ENCODE data around the gene ATP6V0D1. TPM values are rescaled to one million over a fixed set of nuclear protein-coding genes. Genes with fewer than 3 reads are reported as not detected.

The ATP6V0D1 gene
- total and polyA plus RNA-seq, 2 of the 4 experiments (the other 2 are of a cell fraction), result 112 to 124 TPM

DNA sequence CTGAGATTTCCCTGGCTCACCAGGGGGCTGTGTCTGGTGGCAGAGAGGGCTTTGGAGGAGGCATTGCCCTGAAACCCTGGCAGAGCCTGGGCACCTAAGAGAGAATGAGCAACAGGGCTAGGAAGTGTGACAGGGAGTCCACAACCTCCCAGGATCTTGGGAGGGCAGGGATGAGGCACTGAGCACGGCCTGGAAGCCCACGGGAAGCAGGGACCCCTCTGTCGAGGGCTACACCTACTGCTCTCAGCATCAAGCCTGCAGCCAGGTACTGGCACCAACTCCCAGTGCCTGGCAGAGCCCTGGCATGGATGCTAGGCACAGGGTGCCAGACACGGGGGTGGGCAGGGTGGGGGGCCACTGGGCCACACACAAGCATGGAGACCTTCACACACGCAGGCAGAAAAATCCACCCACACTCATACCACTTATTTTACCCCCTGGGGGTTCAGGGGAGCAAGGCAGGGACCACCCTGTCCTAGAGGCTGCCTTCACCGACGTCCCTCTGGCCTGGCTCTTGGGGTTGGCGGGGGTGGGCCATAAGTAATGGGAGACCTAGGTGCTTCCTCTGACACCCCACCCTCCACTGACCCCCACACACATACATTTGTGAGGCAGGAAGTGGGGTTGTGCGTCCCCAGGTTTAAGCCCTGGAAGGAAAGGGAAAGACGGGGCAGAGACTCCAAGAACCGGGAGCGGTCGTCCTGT, 51.0 kb downstream of the ATP6V0D1 start:
- H4K20me1 ChIP-seq (ENCODE audit: insufficient read depth, low read length), result peaks cover 10% of the 10 kb centered on the region; the same call in 1 of the 2 replicates
- H3K79me1 ChIP-seq (ENCODE audit: low read depth in 1 of 2, low read length in 2 of 2), result no peaks in the 10 kb centered on the region
- H2AK5ac ChIP-seq (ENCODE audit: low read depth, low read length), result no peak overlapping the region
- no peak overlapping the region for H3K4ac ChIP-seq (ENCODE audit: low read depth, low read length)
- no peak overlapping the region for H3K18ac ChIP-seq (ENCODE audit: low read depth, low read length)
- ChIA-PET CTCF (no interaction called here), POLR2A (ENCODE audit: unreplicated experiment) (no interaction called here)
- H2BK15ac ChIP-seq (ENCODE audit: low read depth, low read length), result no peak overlapping the region
- H4K8ac ChIP-seq (ENCODE audit: low read depth in 2 of 2, low read length in 2 of 2), result no peak overlapping the region
- BruUV-seq (replicated peaks), result no TSS peak
- no peak overlapping the region for H3K9ac ChIP-seq (ENCODE audit: low read depth, low read length)
- H2AK9ac ChIP-seq (replicated peaks; ENCODE audit: low read depth, low read length, poor library complexity), result no peak overlapping the region
- peaks cover 3% of the 10 kb centered on the region; the same call in 1 of the 2 replicates for H3K9me1 ChIP-seq (ENCODE audit: insufficient read depth, low read length)
- H4K91ac ChIP-seq (ENCODE audit: insufficient read depth, low read depth, low read length), result no peak overlapping the region
- H3K9me3 ChIP-seq (ENCODE audit: control insufficient read depth, insufficient read depth, low read length), result no peaks in the 10 kb centered on the region
- H3K56ac ChIP-seq (ENCODE audit: extremely low read depth, insufficient read depth, low read length), result no peak overlapping the region
- no peak for ATAC-seq (ENCODE audit: low read depth)
- TF ChIP-seq POLR2A (IDR thresholded peaks at IDR 0.05; ENCODE audit: low read depth, low read length) (no peak), MAZ (IDR thresholded peaks at IDR 0.05; ENCODE audit: borderline replicate concordance, low read depth, low read length) (no peak), NFE2L2 (IDR thresholded peaks at IDR 0.05; ENCODE audit: low read depth, low read length) (no peak), SMC3 (IDR thresholded peaks at IDR 0.05; ENCODE audit: low read depth, low read length) (no peak), CHD1 (IDR thresholded peaks at IDR 0.05; ENCODE audit: low read depth, low read length) (no peak), RFX5 (IDR thresholded peaks at IDR 0.05; ENCODE audit: low read depth, low read length) (no peak), MAFK (IDR thresholded peaks at IDR 0.05; ENCODE audit: low read depth, low read length) (no peak), RAD21 (IDR thresholded peaks at IDR 0.05; ENCODE audit: low read length) (no peak), BHLHE40 (IDR thresholded peaks at IDR 0.05; ENCODE audit: low read depth, low read length) (no peak), RCOR1 (IDR thresholded peaks at IDR 0.05; ENCODE audit: insufficient replicate concordance, low read length) (no peak), MXI1 (IDR thresholded peaks at IDR 0.05; ENCODE audit: borderline replicate concordance, low read depth, low read length) (no peak), FOS (IDR thresholded peaks at IDR 0.05; ENCODE audit: low read depth, low read length) (no peak), CEBPB (IDR thresholded peaks at IDR 0.05; ENCODE audit: low read depth, low read length) (no peak)
- TF ChIP-seq, protein P1, sequence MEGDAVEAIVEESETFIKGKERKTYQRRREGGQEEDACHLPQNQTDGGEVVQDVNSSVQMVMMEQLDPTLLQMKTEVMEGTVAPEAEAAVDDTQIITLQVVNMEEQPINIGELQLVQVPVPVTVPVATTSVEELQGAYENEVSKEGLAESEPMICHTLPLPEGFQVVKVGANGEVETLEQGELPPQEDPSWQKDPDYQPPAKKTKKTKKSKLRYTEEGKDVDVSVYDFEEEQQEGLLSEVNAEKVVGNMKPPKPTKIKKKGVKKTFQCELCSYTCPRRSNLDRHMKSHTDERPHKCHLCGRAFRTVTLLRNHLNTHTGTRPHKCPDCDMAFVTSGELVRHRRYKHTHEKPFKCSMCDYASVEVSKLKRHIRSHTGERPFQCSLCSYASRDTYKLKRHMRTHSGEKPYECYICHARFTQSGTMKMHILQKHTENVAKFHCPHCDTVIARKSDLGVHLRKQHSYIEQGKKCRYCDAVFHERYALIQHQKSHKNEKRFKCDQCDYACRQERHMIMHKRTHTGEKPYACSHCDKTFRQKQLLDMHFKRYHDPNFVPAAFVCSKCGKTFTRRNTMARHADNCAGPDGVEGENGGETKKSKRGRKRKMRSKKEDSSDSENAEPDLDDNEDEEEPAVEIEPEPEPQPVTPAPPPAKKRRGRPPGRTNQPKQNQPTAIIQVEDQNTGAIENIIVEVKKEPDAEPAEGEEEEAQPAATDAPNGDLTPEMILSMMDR (conservative IDR thresholded peaks at IDR 0.05; ENCODE audit: low read depth, low read length), result no peak
- TF ChIP-seq, protein P2, sequence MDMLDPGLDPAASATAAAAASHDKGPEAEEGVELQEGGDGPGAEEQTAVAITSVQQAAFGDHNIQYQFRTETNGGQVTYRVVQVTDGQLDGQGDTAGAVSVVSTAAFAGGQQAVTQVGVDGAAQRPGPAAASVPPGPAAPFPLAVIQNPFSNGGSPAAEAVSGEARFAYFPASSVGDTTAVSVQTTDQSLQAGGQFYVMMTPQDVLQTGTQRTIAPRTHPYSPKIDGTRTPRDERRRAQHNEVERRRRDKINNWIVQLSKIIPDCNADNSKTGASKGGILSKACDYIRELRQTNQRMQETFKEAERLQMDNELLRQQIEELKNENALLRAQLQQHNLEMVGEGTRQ (IDR thresholded peaks at IDR 0.05; ENCODE audit: low read depth, low read length), result no peak
- TF ChIP-seq, protein P3, sequence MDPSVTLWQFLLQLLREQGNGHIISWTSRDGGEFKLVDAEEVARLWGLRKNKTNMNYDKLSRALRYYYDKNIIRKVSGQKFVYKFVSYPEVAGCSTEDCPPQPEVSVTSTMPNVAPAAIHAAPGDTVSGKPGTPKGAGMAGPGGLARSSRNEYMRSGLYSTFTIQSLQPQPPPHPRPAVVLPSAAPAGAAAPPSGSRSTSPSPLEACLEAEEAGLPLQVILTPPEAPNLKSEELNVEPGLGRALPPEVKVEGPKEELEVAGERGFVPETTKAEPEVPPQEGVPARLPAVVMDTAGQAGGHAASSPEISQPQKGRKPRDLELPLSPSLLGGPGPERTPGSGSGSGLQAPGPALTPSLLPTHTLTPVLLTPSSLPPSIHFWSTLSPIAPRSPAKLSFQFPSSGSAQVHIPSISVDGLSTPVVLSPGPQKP (IDR thresholded peaks at IDR 0.05; ENCODE audit: borderline replicate concordance, low read depth, low read length), result no peak
- peaks cover 48% of the 10 kb centered on the region for H3K27me3 ChIP-seq (ENCODE audit: control insufficient read depth, insufficient read depth, low read length)
- dilution Hi-C loops (cut with HindIII; ENCODE audit: low sequenced_read_pairs, unreplicated experiment), result no loop called here
- H3K27ac ChIP-seq (ENCODE audit: insufficient read depth, low read length), result no peak overlapping the region
- H4K5ac ChIP-seq (ENCODE audit: low read depth, low read length), result no peak overlapping the region
- H2BK120ac ChIP-seq (ENCODE audit: low read depth, low read length), result no peak overlapping the region
- no peak for DNase-seq
- H3K36me3 ChIP-seq (ENCODE audit: control insufficient read depth, insufficient read depth, low read length), result no peaks in the 10 kb centered on the region
- WGBS, 2 experiments (ENCODE audit: extremely low coverage in 2 of 2, insufficient read length in 1 of 2), result 20% methylated on average over 4 of the region's 13 CpGs; no CpG with 5 or more reads in 1 of the 2 experiments
- no peak overlapping the region for H3K14ac ChIP-seq (replicated peaks; ENCODE audit: low read depth, low read length)
- H2BK5ac ChIP-seq (ENCODE audit: low read depth, low read length, poor library complexity, severe bottlenecking), result no peak overlapping the region
- H2AFZ ChIP-seq (replicated peaks; ENCODE audit: low read length, poor library complexity), result peak overlapping the region; percentile 81
- H3K4me3 ChIP-seq (ENCODE audit: insufficient read depth, low read depth, low read length), result no peak overlapping the region
- H3K23ac ChIP-seq (ENCODE audit: low read depth, low read length), result no peak overlapping the region
- intact Hi-C loops (cut with micrococcal nuclease), result loop anchor here (5.0 kb wide), 1 partner anchor 168 kb away; no protein-coding TSS in a partner anchor
- in situ Hi-C loops (cut with MboI; ENCODE audit: low sequenced_read_pairs), result no loop called here
- H3K4me1 ChIP-seq (ENCODE audit: control insufficient read depth, insufficient read depth, low read length), result peaks cover 5% of the 10 kb centered on the region; the same call in 1 of the 2 replicates
- peak overlapping the region; percentile 81; the same call in 1 of the 2 replicates for H3K4me2 ChIP-seq (ENCODE audit: low read depth, low read length)
- no peak overlapping the region for H2BK20ac ChIP-seq (ENCODE audit: low read depth, low read length)
